SK-N-SH (cell line): ENCODE measurements around the gene TBX1.

ENCODE experiments used
- EP300 ChIP-seq, 2 experiments: IDR thresholded peaks; 2 replicates each; pipeline versions ENCODE4 v1.4.0 to v1.6.1; 2012; ENCODE audit warnings: borderline replicate concordance in 1 of 2, low read depth in 1 of 2, low read length in 1 of 2
- EZH2phosphoT487 ChIP-seq: fragments of 200-600 bp; sonication (generic); IDR thresholded peaks from 2 replicates; pipeline ENCODE4 v1.6.1; 2017; ENCODE audit warnings: low read depth, mixed run types, mild to moderate bottlenecking, antibody characterized with exemption, moderate library complexity, borderline replicate concordance
- GATA2 ChIP-seq: sonication (generic); formaldehyde crosslinking; IDR thresholded peaks from 2 replicates; pipeline ENCODE4 v1.5.0; 2020; ENCODE audit warnings: mild to moderate bottlenecking, missing genetic modification reagents
- JUND ChIP-seq: IDR thresholded peaks from 2 replicates; pipeline ENCODE4 v1.4.0; 2012
- MXI1 ChIP-seq: IDR thresholded peaks from 2 replicates; pipeline ENCODE4 v1.6.1; 2012; ENCODE audit warnings: mild to moderate bottlenecking, low read depth, low read length, improper control_type of control experiment
- NFIC ChIP-seq: IDR thresholded peaks from 2 replicates; pipeline ENCODE4 v1.4.0; 2012; ENCODE audit warnings: borderline replicate concordance
- SIN3A ChIP-seq: IDR thresholded peaks from 2 replicates; pipeline ENCODE4 v1.6.1; 2012; ENCODE audit warnings: low read depth, mild to moderate bottlenecking, low read length, moderate library complexity, borderline replicate concordance
- TAF1 ChIP-seq: IDR thresholded peaks from 2 replicates; pipeline ENCODE4 v1.6.1; 2012; ENCODE audit warnings: low read depth, mild to moderate bottlenecking, low read length, moderate library complexity, borderline replicate concordance
- YY1 ChIP-seq: IDR thresholded peaks from 2 replicates; pipeline ENCODE4 v1.4.0; 2012; ENCODE audit warnings: low read depth, mild to moderate bottlenecking
- TF ChIP-seq, protein P1 (sequence below): fragments of 200-600 bp; sonication (generic); IDR thresholded peaks from 2 replicates; pipeline ENCODE4 v1.6.1; 2017; ENCODE audit warnings: antibody characterized with exemption, mild to moderate bottlenecking, moderate library complexity
- TF ChIP-seq, protein P2 (sequence below): IDR thresholded peaks from 2 replicates; pipeline ENCODE4 v1.6.1; 2012; ENCODE audit warnings: mild to moderate bottlenecking, low read depth, low read length, moderate library complexity
- TF ChIP-seq, protein P3 (sequence below): fragments of 150-350 bp; IDR thresholded peaks from 2 replicates; pipeline ENCODE4 v1.6.1; 2017; ENCODE audit warnings: antibody characterized with exemption, low read length, low read depth, borderline replicate concordance
- TF ChIP-seq, protein P4 (sequence below): IDR thresholded peaks from 2 replicates; pipeline ENCODE4 v1.4.0; 2012; ENCODE audit warnings: low read depth

DNA sequence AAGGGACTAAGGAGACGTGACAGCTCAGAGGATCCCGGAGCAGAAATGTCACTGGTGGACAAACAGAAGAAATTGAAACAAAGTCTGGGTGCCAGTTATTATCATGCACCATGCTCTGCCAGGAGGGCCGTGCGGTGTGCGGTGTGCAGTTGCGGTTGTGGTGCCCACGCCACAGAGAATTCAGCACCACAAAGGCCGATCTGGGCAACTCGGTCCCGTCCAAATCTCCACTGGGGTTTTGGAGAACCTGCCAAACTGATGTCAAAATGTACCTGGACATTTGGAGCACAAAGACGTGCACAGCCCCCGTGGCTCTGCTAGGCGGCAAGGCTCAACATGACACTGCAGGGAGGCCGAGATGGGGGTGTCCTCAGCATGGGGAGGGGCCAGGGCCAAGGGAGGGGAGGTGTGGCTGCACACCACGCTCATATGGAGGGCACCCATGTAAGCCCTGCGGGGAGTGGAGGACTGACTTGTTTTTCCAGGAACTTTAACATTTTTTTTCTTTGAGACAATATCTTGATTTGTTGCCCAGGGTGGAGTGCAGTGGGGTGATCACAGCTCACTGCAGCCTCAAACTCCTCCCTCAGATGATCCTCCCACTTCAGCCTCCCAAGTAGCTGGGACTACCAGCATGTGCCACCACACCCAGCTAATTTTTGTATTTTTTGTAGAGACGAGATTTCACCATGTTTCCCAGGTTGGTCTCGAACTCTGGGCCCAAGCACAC, 54.7 kb downstream of the TBX1 start:
- TF ChIP-seq, protein P1, sequence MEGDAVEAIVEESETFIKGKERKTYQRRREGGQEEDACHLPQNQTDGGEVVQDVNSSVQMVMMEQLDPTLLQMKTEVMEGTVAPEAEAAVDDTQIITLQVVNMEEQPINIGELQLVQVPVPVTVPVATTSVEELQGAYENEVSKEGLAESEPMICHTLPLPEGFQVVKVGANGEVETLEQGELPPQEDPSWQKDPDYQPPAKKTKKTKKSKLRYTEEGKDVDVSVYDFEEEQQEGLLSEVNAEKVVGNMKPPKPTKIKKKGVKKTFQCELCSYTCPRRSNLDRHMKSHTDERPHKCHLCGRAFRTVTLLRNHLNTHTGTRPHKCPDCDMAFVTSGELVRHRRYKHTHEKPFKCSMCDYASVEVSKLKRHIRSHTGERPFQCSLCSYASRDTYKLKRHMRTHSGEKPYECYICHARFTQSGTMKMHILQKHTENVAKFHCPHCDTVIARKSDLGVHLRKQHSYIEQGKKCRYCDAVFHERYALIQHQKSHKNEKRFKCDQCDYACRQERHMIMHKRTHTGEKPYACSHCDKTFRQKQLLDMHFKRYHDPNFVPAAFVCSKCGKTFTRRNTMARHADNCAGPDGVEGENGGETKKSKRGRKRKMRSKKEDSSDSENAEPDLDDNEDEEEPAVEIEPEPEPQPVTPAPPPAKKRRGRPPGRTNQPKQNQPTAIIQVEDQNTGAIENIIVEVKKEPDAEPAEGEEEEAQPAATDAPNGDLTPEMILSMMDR, result no peak
- TF ChIP-seq MXI1 (no peak), EP300 (IDR thresholded peaks at IDR 0.05; ENCODE audit: borderline replicate concordance in 1 of 2, low read depth in 1 of 2, low read length in 1 of 2) (no peak), JUND (no peak), EZH2phosphoT487 (no peak), TAF1 (no peak), NFIC (no peak), GATA2 (CRISPR knock-in tag) (no peak), SIN3A (no peak), YY1 (no peak)
- TF ChIP-seq, protein P2, sequence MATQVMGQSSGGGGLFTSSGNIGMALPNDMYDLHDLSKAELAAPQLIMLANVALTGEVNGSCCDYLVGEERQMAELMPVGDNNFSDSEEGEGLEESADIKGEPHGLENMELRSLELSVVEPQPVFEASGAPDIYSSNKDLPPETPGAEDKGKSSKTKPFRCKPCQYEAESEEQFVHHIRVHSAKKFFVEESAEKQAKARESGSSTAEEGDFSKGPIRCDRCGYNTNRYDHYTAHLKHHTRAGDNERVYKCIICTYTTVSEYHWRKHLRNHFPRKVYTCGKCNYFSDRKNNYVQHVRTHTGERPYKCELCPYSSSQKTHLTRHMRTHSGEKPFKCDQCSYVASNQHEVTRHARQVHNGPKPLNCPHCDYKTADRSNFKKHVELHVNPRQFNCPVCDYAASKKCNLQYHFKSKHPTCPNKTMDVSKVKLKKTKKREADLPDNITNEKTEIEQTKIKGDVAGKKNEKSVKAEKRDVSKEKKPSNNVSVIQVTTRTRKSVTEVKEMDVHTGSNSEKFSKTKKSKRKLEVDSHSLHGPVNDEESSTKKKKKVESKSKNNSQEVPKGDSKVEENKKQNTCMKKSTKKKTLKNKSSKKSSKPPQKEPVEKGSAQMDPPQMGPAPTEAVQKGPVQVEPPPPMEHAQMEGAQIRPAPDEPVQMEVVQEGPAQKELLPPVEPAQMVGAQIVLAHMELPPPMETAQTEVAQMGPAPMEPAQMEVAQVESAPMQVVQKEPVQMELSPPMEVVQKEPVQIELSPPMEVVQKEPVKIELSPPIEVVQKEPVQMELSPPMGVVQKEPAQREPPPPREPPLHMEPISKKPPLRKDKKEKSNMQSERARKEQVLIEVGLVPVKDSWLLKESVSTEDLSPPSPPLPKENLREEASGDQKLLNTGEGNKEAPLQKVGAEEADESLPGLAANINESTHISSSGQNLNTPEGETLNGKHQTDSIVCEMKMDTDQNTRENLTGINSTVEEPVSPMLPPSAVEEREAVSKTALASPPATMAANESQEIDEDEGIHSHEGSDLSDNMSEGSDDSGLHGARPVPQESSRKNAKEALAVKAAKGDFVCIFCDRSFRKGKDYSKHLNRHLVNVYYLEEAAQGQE, result no peak
- TF ChIP-seq, protein P3, sequence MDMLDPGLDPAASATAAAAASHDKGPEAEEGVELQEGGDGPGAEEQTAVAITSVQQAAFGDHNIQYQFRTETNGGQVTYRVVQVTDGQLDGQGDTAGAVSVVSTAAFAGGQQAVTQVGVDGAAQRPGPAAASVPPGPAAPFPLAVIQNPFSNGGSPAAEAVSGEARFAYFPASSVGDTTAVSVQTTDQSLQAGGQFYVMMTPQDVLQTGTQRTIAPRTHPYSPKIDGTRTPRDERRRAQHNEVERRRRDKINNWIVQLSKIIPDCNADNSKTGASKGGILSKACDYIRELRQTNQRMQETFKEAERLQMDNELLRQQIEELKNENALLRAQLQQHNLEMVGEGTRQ, result no peak
- TF ChIP-seq, protein P4, sequence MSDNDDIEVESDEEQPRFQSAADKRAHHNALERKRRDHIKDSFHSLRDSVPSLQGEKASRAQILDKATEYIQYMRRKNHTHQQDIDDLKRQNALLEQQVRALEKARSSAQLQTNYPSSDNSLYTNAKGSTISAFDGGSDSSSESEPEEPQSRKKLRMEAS, result no peak
